Stimulated activated naive B cell treated with anti-CD40 and anti-IgM and Interleukin-4, amounts not matched to agents 10 μg/mL and 1 μg/mL and 100 μg/mL, for 72 hours (primary cell): ENCODE results near the gene TMBIM4.
A peak's percentile ranks its signal among the peaks of the same experiment; 100 is the strongest.

ENCODE experiments used
- ATAC-seq, 2 donors: fragments of 150-1000 bp; cut with Tn5 transposase; replicated peaks; 2 replicates each; pipeline ENCODE4 v1.10.0; 2021; ENCODE audit warnings: moderate library complexity in 1 of 2
- DNase-seq: peaks from one replicate; pipeline ENCODE4 v3.0.0; 2021
- H3K27ac Mint-ChIP-seq: one replicate; pipeline ENCODE4 v1.8.0; 2022; ENCODE audit warnings: mild to moderate bottlenecking, mixed read lengths
- H3K27me3 Mint-ChIP-seq, 2 donors: one replicate each; pipeline ENCODE4 v1.8.0; 2022; ENCODE audit warnings: mixed read lengths in 2 of 2
- H3K36me3 Mint-ChIP-seq, 2 donors: one replicate each; pipeline ENCODE4 v1.8.0; 2022; ENCODE audit warnings: mixed read lengths in 2 of 2, mild to moderate bottlenecking in 1 of 2
- H3K4me1 Mint-ChIP-seq, 2 donors: one replicate each; pipeline ENCODE4 v1.8.0; 2022; ENCODE audit warnings: mixed read lengths in 2 of 2, mild to moderate bottlenecking in 1 of 2
- H3K4me3 Mint-ChIP-seq, 2 donors: one replicate each; pipeline ENCODE4 v1.8.0; 2022; ENCODE audit warnings: mild to moderate bottlenecking in 2 of 2, mixed read lengths in 2 of 2, moderate library complexity in 1 of 2
- H3K9me3 Mint-ChIP-seq, 2 donors: one replicate each; pipeline ENCODE4 v1.8.0; 2022; ENCODE audit warnings: mixed read lengths in 2 of 2, mild to moderate bottlenecking in 1 of 2

Gene TMBIM4

DNA sequence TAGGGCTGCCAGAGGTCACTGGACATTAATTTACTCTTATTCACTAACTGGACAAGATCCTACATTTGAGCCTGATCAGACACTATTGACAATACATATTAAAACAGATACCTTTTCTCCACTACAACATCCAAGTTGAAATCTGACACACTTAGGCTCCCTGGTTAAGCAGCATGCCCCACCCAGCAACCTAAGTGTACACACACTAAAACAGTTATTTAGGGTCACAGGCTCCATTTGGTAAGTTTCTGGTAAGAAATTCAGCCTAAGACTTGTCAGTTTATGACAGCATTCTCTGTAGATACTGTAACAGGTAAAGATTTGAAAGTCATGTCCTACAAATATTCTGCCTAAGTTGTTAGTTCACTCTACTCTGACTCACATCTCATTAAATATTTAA lies 27.0 kb downstream of the TMBIM4 start:
- H3K4me1 Mint-ChIP-seq, result peaks cover 12 to 18% of the 10 kb centered on the region in 2 donors
- peaks cover 7 to 13% of the 10 kb centered on the region in 2 donors for H3K9me3 Mint-ChIP-seq
- peaks cover 44 to 53% of the 10 kb centered on the region in 2 donors for H3K36me3 Mint-ChIP-seq
- DNase-seq (no peak), ATAC-seq (no peak)
- H3K4me3 Mint-ChIP-seq, result no peak overlapping the region
- no peak overlapping the region for H3K27ac Mint-ChIP-seq
- no peaks in the 10 kb centered on the region for H3K27me3 Mint-ChIP-seq

DNA sequence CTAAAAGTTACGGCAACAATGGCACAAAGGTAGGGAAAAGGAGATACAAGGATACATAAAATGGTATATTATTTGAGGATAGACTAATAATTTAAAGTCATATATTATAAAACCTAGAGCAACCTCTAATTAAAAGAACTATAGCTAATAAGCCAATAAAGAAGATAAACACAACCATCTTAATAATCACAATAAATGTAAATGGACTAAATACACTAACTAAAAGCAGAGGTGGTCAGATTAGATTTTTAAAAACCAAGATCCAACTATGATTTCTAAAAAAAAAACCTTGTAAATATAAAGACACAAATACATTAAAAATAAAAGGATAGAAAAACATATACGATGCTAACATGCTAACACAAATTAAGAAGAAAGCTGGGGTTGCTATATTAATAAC lies 28.5 kb downstream of the TMBIM4 start:
- DNase-seq, result no peak
- H3K27ac Mint-ChIP-seq, result no peak overlapping the region
- no peaks in the 10 kb centered on the region for H3K27me3 Mint-ChIP-seq
- peaks cover 47 to 56% of the 10 kb centered on the region in 2 donors for H3K36me3 Mint-ChIP-seq
- ATAC-seq, result no peak
- H3K4me3 Mint-ChIP-seq, result no peak overlapping the region
- H3K9me3 Mint-ChIP-seq, result peaks cover 7 to 13% of the 10 kb centered on the region in 2 donors
- peaks cover 12 to 18% of the 10 kb centered on the region in 2 donors for H3K4me1 Mint-ChIP-seq

DNA sequence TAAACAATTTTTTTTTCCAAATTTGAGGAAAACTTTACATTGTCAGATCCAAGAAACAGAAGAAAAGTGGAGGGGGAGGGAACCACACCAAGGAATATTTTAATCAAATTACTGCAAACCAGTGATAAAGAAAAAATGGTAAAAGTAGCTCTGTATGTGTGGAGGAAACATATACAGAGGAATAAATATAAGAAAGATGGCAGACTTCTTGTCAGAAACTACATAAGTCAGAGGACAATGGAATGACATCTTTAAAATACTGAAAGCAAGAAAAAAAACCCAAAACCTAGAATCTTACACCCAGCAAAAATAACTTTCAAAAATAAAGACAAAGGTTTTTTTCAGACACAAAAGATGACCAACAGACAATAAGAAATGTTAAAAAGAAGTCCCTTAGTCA lies 29.1 kb downstream of the TMBIM4 start:
- Mint-ChIP-seq H3K9me3 (peaks cover 7 to 13% of the 10 kb centered on the region in 2 donors), H3K27me3 (no peaks in the 10 kb centered on the region), H3K36me3 (peaks cover 46 to 59% of the 10 kb centered on the region in 2 donors), H3K4me3 (no peak overlapping the region), H3K4me1 (peaks cover 8 to 13% of the 10 kb centered on the region in 2 donors), H3K27ac (peak overlapping the region; percentile 42)
- no peak for ATAC-seq
- DNase-seq, result no peak

DNA sequence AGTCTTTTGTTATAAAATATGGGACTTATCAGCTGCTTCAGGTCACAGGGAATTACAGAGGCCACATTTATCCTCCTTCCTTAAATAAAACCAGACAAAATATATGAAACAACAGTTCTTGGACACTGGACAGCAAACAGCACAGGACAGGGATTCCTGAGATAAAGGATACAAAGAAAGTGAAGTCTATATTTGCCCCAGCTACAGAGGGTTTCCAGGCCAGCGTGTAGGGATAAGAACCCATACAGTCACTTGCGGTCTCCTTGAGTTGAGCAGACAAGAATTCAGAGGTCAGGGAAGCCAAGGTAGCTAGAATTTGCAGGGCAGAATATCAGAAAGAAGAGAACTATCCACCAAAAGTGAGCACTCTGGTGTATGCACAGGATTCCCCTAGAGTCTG lies 30.5 kb downstream of the TMBIM4 start:
- ATAC-seq (no peak), DNase-seq (no peak)
- no peaks in the 10 kb centered on the region for H3K27me3 Mint-ChIP-seq
- H3K27ac Mint-ChIP-seq, result no peak overlapping the region
- H3K9me3 Mint-ChIP-seq, result peaks cover 7 to 13% of the 10 kb centered on the region in 2 donors
- peaks cover 0 to 2% of the 10 kb centered on the region in 2 donors for H3K4me1 Mint-ChIP-seq
- H3K4me3 Mint-ChIP-seq, result no peak overlapping the region
- H3K36me3 Mint-ChIP-seq, result peaks cover 42 to 51% of the 10 kb centered on the region in 2 donors

DNA sequence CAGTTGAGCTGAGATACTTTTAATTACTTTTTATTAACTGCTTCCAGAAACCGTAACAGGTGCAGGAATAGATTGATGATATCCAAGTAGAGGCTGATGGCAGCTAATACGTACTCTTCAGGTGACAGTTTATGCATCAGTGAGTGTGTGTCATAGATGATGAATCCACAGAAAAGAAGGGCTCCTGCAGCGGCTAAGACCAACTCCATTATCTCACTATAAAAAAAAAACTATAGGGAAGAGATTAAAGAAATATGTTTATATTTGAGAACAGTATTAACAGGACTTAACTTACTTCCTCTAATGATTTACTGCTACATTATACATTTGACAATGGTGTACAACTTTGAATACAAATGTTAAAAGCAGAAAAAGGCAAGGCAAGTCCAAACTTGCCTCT lies 31.9 kb downstream of the TMBIM4 start:
- Mint-ChIP-seq H3K36me3 (peaks cover 41 to 44% of the 10 kb centered on the region in 2 donors), H3K27me3 (no peaks in the 10 kb centered on the region), H3K4me1 (peaks cover 0 to 2% of the 10 kb centered on the region in 2 donors), H3K4me3 (no peak overlapping the region), H3K9me3 (peaks cover 7 to 13% of the 10 kb centered on the region in 2 donors), H3K27ac (no peak overlapping the region)
- DNase-seq (no peak), ATAC-seq (no peak)

DNA sequence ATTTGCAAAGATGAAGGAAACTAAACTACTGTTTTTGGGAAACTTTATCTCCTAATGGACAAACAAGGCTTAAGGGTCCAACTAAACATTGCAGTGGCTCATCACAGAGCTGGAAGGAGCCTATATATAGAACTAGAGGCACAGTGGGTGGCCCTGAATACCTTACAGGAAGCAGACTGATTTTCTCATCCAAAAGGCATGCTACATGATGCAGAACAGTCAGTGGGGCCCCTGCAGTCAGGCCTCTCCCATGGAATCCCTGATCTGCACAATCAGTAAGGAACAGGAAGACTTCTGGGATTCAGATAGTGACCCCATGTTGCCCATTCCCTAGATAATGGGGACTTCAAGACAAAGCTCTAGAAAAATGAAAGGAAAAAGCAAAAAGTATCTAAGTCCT lies 37.4 kb downstream of the TMBIM4 start:
- peaks cover 19 to 36% of the 10 kb centered on the region in 2 donors for H3K36me3 Mint-ChIP-seq
- H3K27me3 Mint-ChIP-seq, result no peaks in the 10 kb centered on the region
- peaks cover 21 to 22% of the 10 kb centered on the region in 2 donors for H3K4me1 Mint-ChIP-seq
- no peak for ATAC-seq
- H3K4me3 Mint-ChIP-seq, result no peak overlapping the region
- no peak overlapping the region for H3K27ac Mint-ChIP-seq
- H3K9me3 Mint-ChIP-seq, result no peaks in the 10 kb centered on the region
- DNase-seq, result no peak

DNA sequence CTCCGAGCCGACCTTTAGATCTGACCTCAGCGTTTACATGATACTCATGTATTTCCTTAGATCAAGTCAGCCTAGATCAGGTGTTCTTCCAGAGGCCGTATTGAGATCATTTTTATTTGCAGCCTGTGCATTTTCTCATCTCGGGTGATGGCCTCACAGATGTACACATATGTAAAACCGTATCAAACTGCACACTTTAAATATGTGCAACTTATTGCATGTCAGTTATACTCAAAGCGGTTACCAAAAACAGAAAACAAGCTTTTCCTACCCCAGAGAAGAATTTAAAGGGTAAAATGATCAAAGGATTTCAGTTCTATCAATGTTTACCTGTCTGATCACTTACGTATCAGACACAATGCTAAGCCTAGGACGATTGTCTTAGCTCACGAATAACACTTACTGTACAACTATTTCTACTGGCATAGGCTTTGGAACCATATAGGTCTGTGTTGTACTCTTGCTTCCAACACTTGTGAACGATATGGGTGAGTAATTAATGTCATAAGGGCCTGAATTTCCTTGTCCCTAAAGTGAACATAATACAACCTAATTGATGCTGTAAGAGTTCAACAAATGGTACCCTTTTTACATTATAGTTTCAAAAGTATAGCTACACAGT lies 38.6 kb downstream of the TMBIM4 start:
- H3K27ac Mint-ChIP-seq, result peak overlapping the region; percentile 98
- H3K36me3 Mint-ChIP-seq, result peaks cover 28 to 44% of the 10 kb centered on the region in 2 donors
- peaks cover 24 to 26% of the 10 kb centered on the region in 2 donors for H3K4me1 Mint-ChIP-seq
- H3K27me3 Mint-ChIP-seq, result no peaks in the 10 kb centered on the region
- H3K4me3 Mint-ChIP-seq, result peak overlapping the region; percentile 88 to 96
- no peak for DNase-seq
- H3K9me3 Mint-ChIP-seq, result no peaks in the 10 kb centered on the region
- peak; percentile 69 to 71 for ATAC-seq

DNA sequence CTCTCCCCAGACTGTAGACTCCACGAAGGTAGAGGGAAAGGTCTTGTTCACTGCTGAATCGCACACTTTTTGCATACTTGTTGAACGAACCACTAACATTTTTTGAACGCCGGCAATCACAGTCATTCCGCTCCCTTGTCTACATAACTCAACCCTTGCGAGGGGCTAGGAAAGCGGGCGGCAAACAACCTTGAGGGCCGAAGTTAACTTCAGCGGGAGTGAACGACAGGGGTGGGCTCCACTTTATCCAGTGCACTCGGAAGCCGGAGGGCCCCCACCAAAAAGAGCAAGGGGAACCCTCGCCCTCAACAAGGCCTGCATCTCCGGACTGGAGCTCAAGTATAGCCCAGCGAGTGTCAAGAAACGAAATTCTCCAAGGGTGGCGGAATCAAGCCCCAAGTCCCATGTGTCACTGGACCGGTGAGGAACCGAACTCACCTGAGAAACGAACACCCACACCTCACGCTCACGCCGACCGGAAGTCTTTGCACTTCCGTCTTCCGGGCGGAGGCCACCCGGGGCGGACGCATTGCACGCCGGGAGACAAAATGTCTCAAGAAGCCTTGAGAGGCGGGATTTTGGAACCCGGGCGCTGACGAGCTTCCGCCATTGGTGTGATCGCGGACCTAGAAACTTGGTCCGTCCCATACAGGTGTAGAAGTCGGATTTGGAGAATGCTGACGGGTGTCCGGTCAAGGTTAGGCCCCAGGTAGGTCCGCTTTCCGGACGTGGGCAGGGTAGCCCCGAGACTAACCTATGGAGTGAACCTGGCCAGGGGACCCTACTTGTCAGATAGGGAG lies 39.3 kb downstream of the TMBIM4 start, which contains the start of gene LLPH:
LLPH (minus strand) TSS at position 484 of the 800 bp plus-strand sequence. CDS start 1,644 bp downstream, outside the sequence.
- ATAC-seq (peak; percentile 97 to 98), DNase-seq (peak; percentile 87)
- Mint-ChIP-seq H3K36me3 (peaks cover 31 to 48% of the 10 kb centered on the region in 2 donors), H3K4me1 (peaks cover 27 to 28% of the 10 kb centered on the region in 2 donors), H3K27me3 (no peaks in the 10 kb centered on the region), H3K9me3 (no peaks in the 10 kb centered on the region), H3K4me3 (peak within 1 kb of the TSS; percentile 88 to 96), H3K27ac (peak within 1 kb of the TSS; percentile 98)

DNA sequence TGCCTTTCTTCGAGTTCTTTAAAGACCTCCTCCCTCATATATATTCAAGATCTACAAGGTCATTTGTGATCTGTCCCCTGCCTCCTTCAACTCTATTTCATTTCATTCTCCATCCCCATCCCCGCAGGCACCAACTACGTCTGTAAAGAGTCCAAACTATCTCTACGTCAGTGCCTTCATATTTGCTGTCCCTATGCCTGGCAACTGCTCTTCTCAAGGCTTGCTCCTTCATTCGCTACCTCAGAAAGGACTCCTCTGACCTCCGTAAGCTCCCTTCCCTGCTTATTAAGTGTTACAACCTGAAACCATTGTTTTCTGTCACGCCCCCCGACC lies 39.9 kb downstream of the TMBIM4 start:
- Mint-ChIP-seq H3K4me1 (peaks cover 31 to 34% of the 10 kb centered on the region in 2 donors), H3K27me3 (no peaks in the 10 kb centered on the region), H3K4me3 (peak overlapping the region; percentile 88 to 96), H3K36me3 (peaks cover 35 to 54% of the 10 kb centered on the region in 2 donors), H3K9me3 (no peaks in the 10 kb centered on the region), H3K27ac (peak overlapping the region; percentile 98)
- DNase-seq (no peak), ATAC-seq (peak; percentile 16 to 25)

DNA sequence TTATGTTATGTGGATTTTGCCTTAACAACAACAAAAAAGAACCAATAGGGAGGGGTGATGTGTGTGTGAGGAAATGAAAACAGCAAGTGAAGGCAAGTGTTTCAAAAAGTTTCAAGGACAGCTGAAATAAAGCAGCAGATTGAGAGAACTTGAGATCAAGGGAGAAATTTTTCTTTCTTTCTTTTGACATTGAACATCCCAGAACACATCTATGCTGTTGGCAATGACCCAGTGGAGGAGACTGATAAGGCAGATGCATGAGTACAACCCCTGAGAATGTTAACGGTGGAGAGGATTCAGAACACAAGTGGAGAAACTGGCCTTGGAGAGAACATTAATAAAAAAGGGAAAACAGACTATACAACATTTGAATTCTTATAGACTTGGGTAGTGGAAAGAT lies 42.1 kb downstream of the TMBIM4 start:
- H3K9me3 Mint-ChIP-seq, result no peaks in the 10 kb centered on the region
- H3K4me3 Mint-ChIP-seq, result no peak overlapping the region
- no peak for DNase-seq
- H3K27ac Mint-ChIP-seq, result peak overlapping the region; percentile 6
- no peak for ATAC-seq
- peaks cover 42 to 61% of the 10 kb centered on the region in 2 donors for H3K36me3 Mint-ChIP-seq
- peaks cover 32 to 37% of the 10 kb centered on the region in 2 donors for H3K4me1 Mint-ChIP-seq
- H3K27me3 Mint-ChIP-seq, result no peaks in the 10 kb centered on the region

DNA sequence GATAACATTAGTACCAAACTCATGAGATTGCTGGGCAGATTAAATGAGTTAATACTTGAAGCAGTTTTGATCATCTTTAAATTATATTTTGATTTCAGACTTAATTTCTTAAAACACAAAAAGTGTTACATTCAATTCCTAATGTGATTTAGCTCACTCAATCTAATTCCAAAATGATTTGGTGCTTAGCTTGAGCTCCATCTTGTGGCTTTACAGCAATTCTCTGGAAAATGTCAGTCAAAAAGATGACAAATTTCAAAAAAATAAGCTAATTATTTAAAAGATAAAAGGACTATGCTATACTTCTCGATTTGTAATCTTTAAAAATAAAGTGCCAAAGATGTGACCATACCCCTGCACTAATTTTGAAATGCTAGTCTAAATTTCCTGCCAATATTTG lies 49.3 kb downstream of the TMBIM4 start:
- no peak for DNase-seq
- Mint-ChIP-seq H3K4me1 (peaks cover 7 to 17% of the 10 kb centered on the region in 2 donors), H3K27me3 (no peaks in the 10 kb centered on the region), H3K4me3 (no peak overlapping the region), H3K36me3 (peaks cover 26 to 39% of the 10 kb centered on the region in 2 donors), H3K9me3 (no peaks in the 10 kb centered on the region), H3K27ac (no peak overlapping the region)
- ATAC-seq, result no peak

DNA sequence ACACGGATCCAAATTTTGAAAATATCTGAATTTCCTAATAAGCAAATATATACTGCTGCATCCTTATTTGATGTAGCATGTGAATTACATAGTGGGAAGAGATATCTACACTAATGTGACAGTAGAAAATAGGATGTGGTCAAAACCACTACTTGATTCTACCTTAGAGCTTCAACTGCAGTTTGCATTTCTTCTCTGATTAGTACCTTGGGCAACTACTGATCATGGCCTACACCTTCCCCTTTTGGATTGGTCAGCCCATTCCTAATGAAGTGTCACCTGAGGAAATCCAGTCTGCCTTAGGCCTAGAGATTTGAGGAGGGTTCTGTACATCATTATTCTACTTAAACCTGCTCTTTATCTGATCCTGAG lies 49.9 kb downstream of the TMBIM4 start:
- Mint-ChIP-seq H3K4me1 (peaks cover 3 to 11% of the 10 kb centered on the region in 2 donors), H3K27me3 (no peaks in the 10 kb centered on the region), H3K9me3 (no peaks in the 10 kb centered on the region), H3K27ac (no peak overlapping the region), H3K36me3 (peaks cover 22 to 32% of the 10 kb centered on the region in 2 donors), H3K4me3 (no peak overlapping the region)
- DNase-seq (no peak), ATAC-seq (peak in 1 of 2 donors; percentile 34)

DNA sequence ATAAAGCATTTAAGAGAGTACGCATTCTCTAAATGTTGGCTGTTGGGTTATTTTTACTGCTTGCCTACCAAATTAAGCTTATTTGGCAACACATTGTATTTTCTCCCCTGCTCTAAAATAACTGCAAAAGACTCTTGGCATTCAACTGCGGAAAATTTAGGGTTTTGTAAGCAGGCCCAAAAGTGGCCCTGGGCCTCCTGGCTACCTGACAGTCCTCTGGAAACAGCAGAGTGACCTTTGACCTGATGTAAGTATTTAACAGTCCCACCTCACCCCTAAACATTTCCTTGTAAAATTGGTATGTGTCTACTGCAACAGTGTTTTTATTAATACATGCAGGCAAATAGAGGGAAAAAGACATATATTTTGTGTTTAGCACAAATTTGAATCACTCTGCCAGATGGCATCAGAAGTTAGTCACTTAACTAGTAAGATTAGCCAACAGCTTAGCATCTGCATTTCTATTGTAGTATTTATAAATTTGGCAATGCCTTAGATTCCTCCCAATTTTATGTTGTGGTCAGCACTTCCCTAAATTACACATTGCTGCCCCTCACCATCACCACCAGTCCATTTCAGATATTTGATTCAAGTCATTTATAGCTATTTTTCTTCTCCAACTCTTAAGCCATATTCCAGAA lies 50.4 kb downstream of the TMBIM4 start:
- no peak overlapping the region for H3K27ac Mint-ChIP-seq
- H3K4me3 Mint-ChIP-seq, result no peak overlapping the region
- H3K27me3 Mint-ChIP-seq, result no peaks in the 10 kb centered on the region
- H3K36me3 Mint-ChIP-seq, result peaks cover 18 to 27% of the 10 kb centered on the region in 2 donors
- DNase-seq (no peak), ATAC-seq (no peak)
- H3K4me1 Mint-ChIP-seq, result peaks cover 0 to 9% of the 10 kb centered on the region in 2 donors
- H3K9me3 Mint-ChIP-seq, result no peaks in the 10 kb centered on the region

DNA sequence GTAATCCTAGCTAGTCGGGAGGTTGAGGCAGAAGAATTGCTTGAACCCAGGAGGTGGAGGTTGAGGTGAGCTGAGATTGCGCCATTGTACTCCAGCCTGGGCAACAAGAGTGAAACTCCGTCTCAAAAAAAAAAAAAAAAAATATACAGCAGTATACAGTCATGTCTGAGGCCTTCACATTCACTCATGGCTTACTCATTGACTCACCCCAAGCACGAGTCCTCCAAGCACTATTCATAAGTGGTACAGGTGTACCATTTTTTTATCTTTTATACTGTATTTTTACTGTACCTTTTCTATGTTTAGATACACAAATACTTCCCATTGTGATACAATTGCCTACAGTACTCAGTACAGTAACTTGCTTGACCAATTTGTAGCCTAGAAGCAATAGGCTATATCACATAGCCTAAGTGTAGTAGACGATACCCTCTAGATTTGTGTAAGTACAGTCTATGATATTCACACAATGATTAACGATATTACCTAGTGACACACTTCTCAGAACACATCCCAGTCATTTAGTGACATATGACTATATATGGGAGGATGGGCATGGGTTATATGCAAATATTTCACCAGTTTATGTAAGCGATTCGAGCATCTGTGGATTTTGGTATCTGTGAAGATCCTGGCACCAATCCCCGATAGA lies 51.4 kb downstream of the TMBIM4 start:
- ATAC-seq, result peak in 1 of 2 donors; percentile 36
- DNase-seq, result no peak
- H3K4me3 Mint-ChIP-seq, result no peak overlapping the region
- peaks cover 2 to 14% of the 10 kb centered on the region in 2 donors for H3K4me1 Mint-ChIP-seq
- peaks cover 11 to 19% of the 10 kb centered on the region in 2 donors for H3K36me3 Mint-ChIP-seq
- H3K27ac Mint-ChIP-seq, result no peak overlapping the region
- H3K9me3 Mint-ChIP-seq, result no peaks in the 10 kb centered on the region
- H3K27me3 Mint-ChIP-seq, result no peaks in the 10 kb centered on the region
